HCT116 (cell line): ENCODE results near the gene NBL1. TPM values are rescaled to one million over a fixed set of nuclear protein-coding genes. Genes with fewer than 3 reads are reported as not detected.

ENCODE experiments used
- ATAC-seq: fragments of 200-7000 bp; cut with Tn5 transposase; 2 replicates; pipeline ENCODE4 v1.9.1; 2020; ENCODE audit warnings: mild to moderate bottlenecking, moderate library complexity
- BruUV-seq: library from RNA; stranded (reverse); fragments of 400-500 nt; replicated peaks from 2 replicates; lab custom pipeline; 2021; lab: Mats Ljungman, UMichigan
- CTCF ChIA-PET: fragments of 300-600 bp; sonication (Branson Sonifier 250); formaldehyde crosslinking; loops from one replicate; lab custom pipeline; 2021; ENCODE audit warnings: antibody characterized with exemption; lab: Charles Lee
- POLR2A ChIA-PET: fragments of 300-600, 350-600 bp; sonication (Branson Sonifier 250); formaldehyde crosslinking; loops from one replicate; lab custom pipeline; 2021; ENCODE audit warnings: antibody characterized with exemption; lab: Charles Lee
- RAD21 ChIA-PET, 2 experiments: fragments of 300-600 bp; sonication (Branson Sonifier 250); formaldehyde crosslinking; loops; one replicate each; lab custom pipeline; 2023; ENCODE audit warnings: low total read pairs in 2 of 2; ENCODE audit not compliant: uncharacterized antibody in 2 of 2, unreplicated experiment in 2 of 2, low non-redundant PET in 1 of 2; lab: Charles Lee
- DNase-seq: peaks from one replicate; pipeline ENCODE4 v3.0.0-alpha.2; 2010; ENCODE audit warnings: low read depth, low spot score
- H2AFZ ChIP-seq: fragments of 200-600 bp; shearing (Covaris generic), sonication (generic); 2 replicates; pipeline ENCODE4 v1.6.1; 2017; ENCODE audit warnings: low read depth, mixed run types, mixed read lengths, antibody characterized with exemption, low read length; ENCODE audit not compliant: poor library complexity, severe bottlenecking
- H3K27ac ChIP-seq: 2 replicates; pipeline ENCODE4 v1.5.1; 2012; ENCODE audit warnings: low read depth, low read length
- H3K27me3 ChIP-seq: fragments of 200-600 bp; sonication (generic); 2 replicates; pipeline ENCODE4 v1.6.1; 2016; ENCODE audit warnings: mixed run types, low read length, mixed read lengths; ENCODE audit not compliant: insufficient read depth
- H3K36me3 ChIP-seq, 2 experiments: fragments of 200-500 bp in 1 of 2; fragments of 200-600 bp in 1 of 2; sonication (Bioruptor generic) in 1 of 2; sonication (generic) in 1 of 2; 2 replicates each; pipeline versions ENCODE4 v1.5.1 to v1.6.1; 2014 to 2016; ENCODE audit warnings: low read length in 2 of 2, inconsistent platforms in 1 of 2, mixed read lengths in 1 of 2, mixed run types in 1 of 2; ENCODE audit not compliant: insufficient read depth in 2 of 2, control insufficient read depth in 1 of 2
- H3K4me1 ChIP-seq, 2 experiments: fragments of 200-600 bp in 1 of 2; sonication (generic) in 1 of 2; 2 replicates each; pipeline versions ENCODE4 v1.5.1 to v1.6.1; 2012 to 2017; ENCODE audit warnings: low read length in 2 of 2, inconsistent platforms in 1 of 2, mild to moderate bottlenecking in 1 of 2, mixed read lengths in 1 of 2, mixed run types in 1 of 2, moderate library complexity in 1 of 2; ENCODE audit not compliant: insufficient read depth in 2 of 2, control insufficient read depth in 1 of 2
- H3K4me2 ChIP-seq: fragments of 200-600 bp; sonication (generic); 2 replicates; pipeline ENCODE4 v1.6.1; 2017; ENCODE audit warnings: mixed run types, low read length, mixed read lengths
- H3K4me3 ChIP-seq, 2 experiments: fragments of 200-600 bp in 1 of 2; sonication (generic) in 1 of 2; replicated peaks in 1 of 2; 2 replicates each; pipeline ENCODE4 v1.5.1; 2011 to 2016; ENCODE audit warnings: low read length in 2 of 2, control low read depth in 1 of 2, low read depth in 1 of 2, mild to moderate bottlenecking in 1 of 2, mixed read lengths in 1 of 2, mixed run types in 1 of 2
- H3K79me2 ChIP-seq: fragments of 200-600 bp; sonication (generic); 2 replicates; pipeline ENCODE4 v1.6.1; 2017; ENCODE audit warnings: mild to moderate bottlenecking, mixed run types, low read length, moderate library complexity, mixed read lengths; ENCODE audit not compliant: insufficient read depth
- H3K9ac ChIP-seq: fragments of 200-600 bp; sonication (generic); 2 replicates; pipeline ENCODE4 v1.6.1; 2016; ENCODE audit warnings: low read length, mixed read lengths
- H3K9me2 ChIP-seq: fragments of 200-600 bp; sonication (generic), shearing (Covaris generic); 2 replicates; pipeline ENCODE4 v1.6.1; 2017; ENCODE audit warnings: mixed run types, mild to moderate bottlenecking, moderate library complexity; ENCODE audit not compliant: insufficient read depth
- H3K9me3 ChIP-seq, 2 experiments: fragments of 200-500 bp in 1 of 2; fragments of 200-600 bp in 1 of 2; sonication (Bioruptor generic) in 1 of 2; sonication (generic) in 1 of 2; 2 replicates each; pipeline ENCODE4 v1.6.1; 2014 to 2017; ENCODE audit warnings: low read length in 2 of 2, mixed read lengths in 2 of 2, inconsistent platforms in 1 of 2, low read depth in 1 of 2, mild to moderate bottlenecking in 1 of 2, mixed run types in 1 of 2, moderate library complexity in 1 of 2; ENCODE audit not compliant: control insufficient read depth in 1 of 2, insufficient read depth in 1 of 2
- H4K20me1 ChIP-seq: fragments of 200-600 bp; sonication (generic), shearing (Covaris generic); 2 replicates; pipeline ENCODE4 v1.6.1; 2017; ENCODE audit warnings: mixed run types, mild to moderate bottlenecking, moderate library complexity; ENCODE audit not compliant: insufficient read depth
- ATF3 ChIP-seq: IDR thresholded peaks from 2 replicates; pipeline ENCODE4 v1.6.1; 2012
- CBX3 ChIP-seq: IDR thresholded peaks from 2 replicates; pipeline ENCODE4 v1.6.1; 2012; ENCODE audit warnings: low read depth
- EGR1 ChIP-seq: IDR thresholded peaks from 2 replicates; pipeline ENCODE4 v1.6.1; 2012; ENCODE audit warnings: low read depth
- EZH2phosphoT487 ChIP-seq: fragments of 200-600 bp; IDR thresholded peaks from 2 replicates; pipeline ENCODE4 v1.6.1; 2018; ENCODE audit warnings: antibody characterized with exemption, borderline replicate concordance
- JUND ChIP-seq: IDR thresholded peaks from 2 replicates; pipeline ENCODE4 v1.6.1; 2012
- POLR2A ChIP-seq: IDR thresholded peaks from 2 replicates; pipeline ENCODE4 v1.7.0; 2011; ENCODE audit warnings: borderline replicate concordance; ENCODE audit not compliant: insufficient read depth, insufficient read length; ENCODE audit errors: extremely low read depth
- POLR2AphosphoS5 ChIP-seq: IDR thresholded peaks from 2 replicates; pipeline ENCODE4 v1.6.1; 2011; ENCODE audit warnings: mild to moderate bottlenecking, low read depth, low read length, moderate library complexity
- REST ChIP-seq: IDR thresholded peaks from 2 replicates; pipeline ENCODE4 v1.6.1; 2012; ENCODE audit warnings: low read depth
- SIN3A ChIP-seq: IDR thresholded peaks from 2 replicates; pipeline ENCODE4 v1.6.1; 2012; ENCODE audit warnings: low read depth
- SRF ChIP-seq: IDR thresholded peaks from 2 replicates; pipeline ENCODE4 v1.6.1; 2012; ENCODE audit warnings: low read depth
- ZFX ChIP-seq: fragments of 450-650 bp; IDR thresholded peaks from 2 replicates; pipeline ENCODE4 v1.6.1; 2017
- intact Hi-C: fragments of 100-400 bp; cut with micrococcal nuclease; formaldehyde crosslinking; loops from 2 replicates; pipeline ENCODE4 v1.10.0; 2022
- total RNA-seq: library from RNA; stranded (reverse); gene quantifications from one replicate; pipeline ENCODE4 v1.2.1, GENCODE V29; 2021; ENCODE audit not compliant: unreplicated experiment
- TF ChIP-seq, protein P1 (sequence below), 3 experiments: fragments of 200-600 bp in 1 of 3; sonication (generic) in 1 of 3; IDR thresholded peaks in 2 of 3; conservative IDR thresholded peaks in 1 of 3; 2 replicates each; pipeline ENCODE4 v1.5.1; 2012 to 2017; ENCODE audit warnings: low read depth in 2 of 3, low read length in 2 of 3, antibody characterized with exemption in 1 of 3, borderline replicate concordance in 1 of 3, control low read depth in 1 of 3, mild to moderate bottlenecking in 1 of 3, mixed read lengths in 1 of 3, mixed run types in 1 of 3, moderate library complexity in 1 of 3; ENCODE audit not compliant: insufficient read depth in 1 of 3

The NBL1 gene
- total RNA-seq, 1 experiment from 2014 or later, result 75.4 TPM

GRCh38 chr1:19654386-19654785, 10.3 kb downstream of the NBL1 start:
- H3K9ac ChIP-seq, result no peak overlapping the region
- H3K4me3 ChIP-seq, result no peak overlapping the region
- DNase-seq, result no peak
- no peak overlapping the region for H2AFZ ChIP-seq
- peaks cover 36% of the 10 kb centered on the region for H3K79me2 ChIP-seq
- ChIA-PET POLR2A (no interaction called here), RAD21 (no interaction called here), CTCF (interaction anchor here (0.6 to 1.5 kb wide), 23 partner anchors 8 to 741 kb away, joined by 3 to 17 read pairs (median 5); partner anchors contain the start of genes NBL1 and SLC66A1)
- H3K27me3 ChIP-seq, result no peaks in the 10 kb centered on the region
- H3K4me1 ChIP-seq, result peaks cover 4 to 24% of the 10 kb centered on the region in 2 experiments; a peak in 3 of 4 replicates
- H3K9me2 ChIP-seq, result no peaks in the 10 kb centered on the region
- intact Hi-C loops, result loop anchor here (5.0 to 10.0 kb wide), 2 partner anchors 217 to 750 kb away; partner anchors contain the start of gene ALDH4A1
- no TSS peak for BruUV-seq
- H3K9me3 ChIP-seq, result no peaks in the 10 kb centered on the region
- TF ChIP-seq ZFX (no peak), POLR2AphosphoS5 (no peak), EGR1 (no peak), CBX3 (no peak), ATF3 (no peak), EZH2phosphoT487 (no peak), POLR2A (no peak), SRF (no peak)
- H3K27ac ChIP-seq, result no peak overlapping the region
- ATAC-seq, result no peak
- H3K4me2 ChIP-seq, result 0 out of 2 replicates have a peak overlapping the region, but pooled peaks have one; percentile 11
- H4K20me1 ChIP-seq, result no peaks in the 10 kb centered on the region
- no peaks in the 10 kb centered on the region for H3K36me3 ChIP-seq

DNA sequence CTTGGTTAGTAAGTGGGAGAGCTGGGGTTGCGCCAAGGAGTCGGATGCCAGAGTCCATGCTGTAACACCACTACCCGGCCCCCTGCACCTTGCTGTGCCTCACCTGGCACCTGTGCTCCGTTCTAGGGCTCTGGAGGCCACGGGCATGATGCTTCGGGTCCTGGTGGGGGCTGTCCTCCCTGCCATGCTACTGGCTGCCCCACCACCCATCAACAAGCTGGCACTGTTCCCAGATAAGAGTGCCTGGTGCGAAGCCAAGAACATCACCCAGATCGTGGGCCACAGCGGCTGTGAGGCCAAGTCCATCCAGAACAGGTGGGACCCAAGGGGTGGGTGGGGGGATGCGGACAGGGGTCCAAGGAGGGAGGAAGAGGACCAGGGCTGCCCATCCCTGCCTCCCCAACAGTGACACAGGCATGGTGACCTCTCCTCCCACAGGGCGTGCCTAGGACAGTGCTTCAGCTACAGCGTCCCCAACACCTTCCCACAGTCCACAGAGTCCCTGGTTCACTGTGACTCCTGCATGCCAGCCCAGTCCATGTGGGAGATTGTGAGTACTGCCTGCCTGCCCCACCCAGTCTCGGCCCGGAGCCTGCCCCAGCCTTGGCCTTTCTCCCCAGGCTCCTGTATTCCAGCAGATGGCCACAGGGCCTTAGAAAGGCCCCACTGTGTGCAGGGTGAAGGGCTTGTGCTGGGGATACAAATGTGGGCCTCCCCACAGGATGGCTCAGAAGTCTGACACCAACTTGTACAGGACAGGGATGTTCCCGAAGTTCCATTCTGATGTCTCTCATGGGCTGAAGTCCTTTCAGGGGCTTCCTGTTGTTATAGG, 11.0 kb downstream of the NBL1 start:
- CTCF ChIA-PET, result interaction anchor here (1.2 to 1.5 kb wide), 5 partner anchors 12 to 262 kb away, joined by 3 to 17 read pairs (median 7); partner anchors contain the start of gene NBL1

More for the DNA sequence above, 11.0 kb downstream of the NBL1 start:
- intact Hi-C loops, result loop anchor here (5.0 to 10.0 kb wide), 2 partner anchors 218 to 750 kb away; partner anchors contain the start of gene ALDH4A1
- peaks cover 29% of the 10 kb centered on the region for H3K79me2 ChIP-seq
- TF ChIP-seq POLR2AphosphoS5, result no peak
- no peak for TF ChIP-seq SIN3A
- TF ChIP-seq, protein P1, sequence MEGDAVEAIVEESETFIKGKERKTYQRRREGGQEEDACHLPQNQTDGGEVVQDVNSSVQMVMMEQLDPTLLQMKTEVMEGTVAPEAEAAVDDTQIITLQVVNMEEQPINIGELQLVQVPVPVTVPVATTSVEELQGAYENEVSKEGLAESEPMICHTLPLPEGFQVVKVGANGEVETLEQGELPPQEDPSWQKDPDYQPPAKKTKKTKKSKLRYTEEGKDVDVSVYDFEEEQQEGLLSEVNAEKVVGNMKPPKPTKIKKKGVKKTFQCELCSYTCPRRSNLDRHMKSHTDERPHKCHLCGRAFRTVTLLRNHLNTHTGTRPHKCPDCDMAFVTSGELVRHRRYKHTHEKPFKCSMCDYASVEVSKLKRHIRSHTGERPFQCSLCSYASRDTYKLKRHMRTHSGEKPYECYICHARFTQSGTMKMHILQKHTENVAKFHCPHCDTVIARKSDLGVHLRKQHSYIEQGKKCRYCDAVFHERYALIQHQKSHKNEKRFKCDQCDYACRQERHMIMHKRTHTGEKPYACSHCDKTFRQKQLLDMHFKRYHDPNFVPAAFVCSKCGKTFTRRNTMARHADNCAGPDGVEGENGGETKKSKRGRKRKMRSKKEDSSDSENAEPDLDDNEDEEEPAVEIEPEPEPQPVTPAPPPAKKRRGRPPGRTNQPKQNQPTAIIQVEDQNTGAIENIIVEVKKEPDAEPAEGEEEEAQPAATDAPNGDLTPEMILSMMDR (IDR thresholded peaks at IDR 0.05 in 2 of 3, conservative IDR thresholded peaks at IDR 0.05 in 1 of 3; ENCODE audit: borderline replicate concordance in 1 of 3, insufficient read depth in 1 of 3, low read depth in 2 of 3, low read length in 2 of 3), result no peak
- TF ChIP-seq REST, result no peak
- TF ChIP-seq JUND, result no peak
- no peak for TF ChIP-seq ZFX
- TF ChIP-seq SRF, result no peak
- TF ChIP-seq, all 23 proteins: peak for 0
- Histone ChIP-seq H3K9me2 (no peaks in the 10 kb centered on the region), H3K27me3 (no peaks in the 10 kb centered on the region), H4K20me1 (no peaks in the 10 kb centered on the region), H3K27ac (no peak overlapping the region), H3K4me3 (no peak overlapping the region), H3K9me3 (no peaks in the 10 kb centered on the region), H3K4me2 (no peak overlapping the region), H3K4me1 (peaks cover 4 to 28% of the 10 kb centered on the region in 2 experiments; a peak in 3 of 4 replicates), H3K36me3 (no peaks in the 10 kb centered on the region), H2AFZ (no peak overlapping the region), H3K9ac (no peak overlapping the region)
- ChIA-PET POLR2A (no interaction called here), RAD21 (no interaction called here)
- DNase-seq (no peak), ATAC-seq (no peak)
- no TSS peak for BruUV-seq
